GM21529 (cell line): ENCODE data around the gene SHISA5.
"Not testable (repeated sequence)": the region's sequence is repeated elsewhere in the genome, so short reads cannot be mapped to it uniquely, and the experiment has no call there.

Experiments used
- ATAC-seq: cut with Tn5 transposase; IDR thresholded peaks from one replicate; pipeline ENCODE4 v1.9.1; 2021; ENCODE audit not compliant: unreplicated experiment

Gene SHISA5

DNA sequence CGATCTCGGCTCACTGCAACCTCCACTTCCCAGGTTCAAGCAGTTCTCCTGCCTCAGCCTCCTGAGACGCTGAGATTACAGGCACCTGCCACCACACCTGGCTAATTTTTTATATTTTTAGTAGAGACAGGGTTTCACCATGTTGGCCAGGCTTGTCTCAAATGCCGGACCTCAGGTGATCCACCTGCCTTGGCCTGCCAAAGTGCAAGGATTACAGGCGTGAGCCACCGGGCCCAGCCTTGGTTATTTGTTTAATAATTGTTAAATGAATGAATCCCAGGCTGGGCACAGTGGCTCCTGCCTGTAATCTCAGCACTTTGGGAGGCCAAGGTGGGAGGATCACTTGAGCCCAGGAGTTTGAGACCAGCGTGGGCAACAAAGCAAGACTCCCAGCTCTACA, 42.2 kb downstream of the SHISA5 start:
- ATAC-seq = not testable (repeated sequence)

DNA sequence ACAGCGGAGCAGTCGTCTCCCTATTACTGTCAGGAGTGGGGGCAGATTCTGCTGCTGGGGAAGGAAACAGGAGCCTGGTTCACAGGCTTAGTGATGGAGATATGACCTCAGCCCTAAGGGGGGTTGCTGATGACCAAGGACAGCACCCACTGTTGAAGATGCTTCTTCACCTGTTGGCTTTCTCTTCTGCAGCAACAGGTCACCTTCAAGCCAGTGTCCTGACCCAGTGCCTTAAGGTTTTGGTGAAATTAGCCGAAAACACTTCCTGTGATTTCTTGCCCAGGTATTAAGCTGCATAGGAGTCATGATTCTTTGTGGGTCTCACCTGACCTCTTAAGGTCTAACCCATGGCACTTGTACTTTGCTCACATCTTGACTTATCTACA, 43.5 kb downstream of the SHISA5 start:
- no peak for ATAC-seq

DNA sequence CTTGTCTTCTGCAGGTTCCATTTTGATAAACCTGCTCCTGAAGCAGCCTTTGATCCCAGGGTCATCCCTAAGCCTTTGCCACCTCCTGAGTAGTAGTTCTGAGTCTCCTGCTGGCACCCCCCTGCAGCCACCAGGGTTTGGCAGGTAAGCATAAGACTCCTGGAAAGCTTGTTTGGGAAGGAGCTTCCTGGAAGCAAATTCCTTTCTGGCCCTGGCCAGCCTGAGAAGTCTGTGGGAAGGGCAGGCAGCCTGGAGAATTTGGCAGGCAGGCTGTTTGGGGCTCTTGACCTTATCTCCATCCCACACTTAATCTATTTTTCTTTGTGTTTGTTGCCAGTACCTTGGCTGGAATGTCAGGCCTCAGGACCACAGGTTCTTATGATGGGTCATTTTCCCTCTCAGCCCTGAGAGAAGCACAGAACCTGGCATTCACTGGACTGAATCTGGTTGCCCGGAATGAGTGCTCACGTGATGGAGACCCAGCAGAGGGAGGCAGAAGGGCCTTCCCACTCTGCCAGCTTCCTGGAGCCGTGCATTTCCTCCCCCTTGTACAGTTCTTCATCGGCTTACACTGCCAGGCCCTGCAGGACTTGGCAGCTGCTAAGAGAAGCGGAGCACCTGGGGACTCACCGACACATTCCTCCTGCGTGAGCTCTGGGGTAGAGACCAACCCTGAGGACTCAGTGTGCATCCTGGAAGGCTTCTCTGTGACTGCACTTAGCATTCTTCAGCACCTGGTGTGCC, 44.0 kb downstream of the SHISA5 start:
- no peak for ATAC-seq

DNA sequence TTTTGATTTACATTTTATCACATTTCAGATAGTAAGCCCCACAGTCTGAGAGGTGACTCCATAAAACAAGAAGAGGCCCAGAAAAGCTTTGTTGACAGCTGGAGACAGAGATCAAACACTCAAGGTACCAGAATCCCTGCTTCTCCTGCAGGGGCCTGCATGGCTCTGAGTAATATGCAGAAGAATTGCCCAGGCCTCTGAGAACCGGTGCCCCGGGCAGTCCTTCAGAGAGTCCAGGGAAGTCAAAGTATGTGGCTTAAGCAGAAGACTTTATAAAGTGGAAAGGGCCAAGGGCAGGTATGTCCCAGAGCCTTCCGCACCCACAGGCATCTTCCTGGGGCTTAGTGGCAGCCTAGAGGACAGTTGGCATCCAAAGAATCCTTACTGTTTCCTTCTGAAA, 44.6 kb downstream of the SHISA5 start:
- ATAC-seq = no peak

DNA sequence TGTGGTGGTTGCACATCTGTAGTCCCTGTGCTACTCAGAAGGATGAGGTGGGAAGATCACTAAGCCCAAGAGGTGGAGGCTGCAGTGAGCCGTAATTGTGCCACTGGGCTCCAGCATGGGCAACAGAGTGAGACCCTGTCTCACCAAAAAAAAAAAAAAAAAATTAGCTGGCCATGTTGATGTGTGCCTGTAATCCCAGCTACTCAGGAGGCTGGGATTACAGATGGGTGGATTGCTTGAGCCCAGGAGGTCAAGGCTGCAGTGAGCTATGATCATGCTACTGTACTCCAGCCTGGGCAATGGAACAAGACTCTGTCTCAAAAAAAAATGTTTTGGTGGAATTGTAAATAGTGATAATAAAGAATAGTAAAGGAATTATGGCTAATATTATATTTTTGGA, 47.5 kb downstream of the SHISA5 start:
- ATAC-seq = no peak

DNA sequence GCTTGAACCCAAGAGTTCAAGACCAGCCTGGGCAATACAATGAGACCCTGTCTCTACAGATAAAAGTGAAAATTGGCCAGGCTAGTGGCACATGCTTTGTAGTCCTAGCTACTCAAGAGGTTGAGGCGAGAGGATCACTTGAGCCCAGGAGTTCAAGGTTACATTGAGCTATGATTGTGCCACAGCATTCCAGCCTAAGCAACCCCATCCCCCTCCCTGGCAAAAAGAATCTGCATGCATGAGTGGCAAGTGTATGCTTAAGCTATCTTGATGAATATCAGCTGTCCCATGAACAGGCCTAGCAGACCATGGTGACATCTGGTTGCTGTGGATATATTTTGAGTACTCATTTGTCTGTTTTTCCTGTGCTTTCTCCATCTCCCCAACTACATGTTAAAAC, 52.7 kb downstream of the SHISA5 start:
- ATAC-seq = no peak

DNA sequence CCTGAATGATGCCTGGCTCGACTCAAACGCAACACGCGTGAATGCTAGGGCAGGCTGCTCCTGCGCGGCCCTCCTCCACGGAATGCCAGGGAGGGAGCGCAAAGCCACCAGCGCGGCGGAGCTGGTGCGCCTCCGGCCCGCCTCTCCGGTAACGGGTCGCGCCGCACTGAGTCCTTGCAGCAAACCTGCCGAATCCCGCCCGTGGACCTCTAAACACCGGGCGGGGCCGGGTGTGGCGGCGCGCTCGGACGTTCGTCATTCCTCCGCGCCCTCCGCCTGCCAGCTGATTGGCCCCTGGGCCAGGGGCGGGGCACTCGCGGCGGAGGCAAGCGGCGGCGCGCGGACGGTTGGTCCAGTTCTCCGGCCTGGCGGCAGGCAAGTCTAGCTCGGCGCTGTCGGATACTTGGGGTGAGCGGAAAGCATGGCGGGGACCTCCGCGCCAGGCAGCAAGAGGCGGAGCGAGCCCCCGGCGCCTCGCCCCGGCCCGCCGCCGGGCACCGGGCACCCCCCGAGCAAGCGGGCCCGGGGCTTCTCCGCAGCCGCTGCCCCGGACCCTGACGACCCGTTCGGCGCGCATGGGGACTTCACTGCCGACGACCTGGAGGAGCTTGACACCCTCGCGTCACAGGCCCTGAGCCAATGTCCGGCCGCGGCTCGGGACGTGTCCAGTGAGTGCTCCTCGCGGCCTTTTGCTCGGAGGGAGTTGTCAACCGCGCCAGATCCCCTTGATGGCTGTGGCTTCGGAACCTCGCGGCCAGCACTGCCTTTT, 57.4 kb downstream of the SHISA5 start, which contains the start of gene ATRIP:
Gene ATRIP, plus strand, starts transcription at position 313 of the 769 bp plus-strand sequence. Its CDS starts 109 bp downstream, at position 422.
- peak; percentile 81 for ATAC-seq

DNA sequence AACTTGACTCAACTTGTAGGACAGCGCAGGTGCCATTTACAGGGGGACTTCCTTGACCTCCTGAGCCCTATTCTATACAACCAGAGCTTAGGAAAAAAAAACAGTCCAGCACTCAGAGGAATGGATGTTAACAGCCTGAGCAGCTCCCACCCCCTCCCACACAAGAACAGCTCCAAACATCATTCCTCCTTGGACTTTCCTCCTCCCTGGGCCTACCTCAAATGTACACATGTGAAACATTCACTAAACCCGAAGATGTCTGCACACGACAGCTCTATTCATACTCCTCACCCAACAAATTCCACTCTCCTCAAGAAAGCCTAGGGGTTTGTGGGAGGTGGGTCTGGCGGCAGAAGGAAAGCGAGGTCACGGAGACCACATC, 57.9 kb downstream of the SHISA5 start:
- no peak for ATAC-seq

DNA sequence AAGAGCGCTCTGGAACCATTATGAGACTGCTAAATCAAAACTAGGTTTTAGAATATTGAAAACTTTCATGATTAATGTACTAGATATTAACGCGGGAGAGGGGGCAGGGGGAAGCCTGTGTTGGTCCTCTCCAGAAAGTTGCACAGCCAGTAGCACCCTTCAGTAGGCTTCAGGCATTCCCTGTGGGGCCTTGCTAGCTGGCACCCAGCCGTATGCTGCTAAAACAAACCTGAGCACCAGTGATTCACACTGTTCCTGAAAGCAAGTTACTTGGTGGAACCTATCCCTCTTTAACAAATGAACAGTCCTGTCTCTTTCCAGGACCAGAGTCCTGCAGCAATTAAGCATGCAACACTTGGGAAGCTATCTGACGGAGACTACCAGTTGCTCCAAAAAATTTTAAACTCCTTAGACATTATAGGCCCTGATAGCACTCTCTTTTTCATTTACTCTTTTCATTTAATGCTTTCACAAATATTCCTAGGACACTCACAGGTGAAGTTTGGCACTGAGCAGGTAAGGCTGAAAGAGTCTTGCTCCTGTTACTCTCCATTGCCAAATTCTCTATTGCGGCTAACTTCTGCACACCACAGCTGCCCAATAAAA, 58.6 kb downstream of the SHISA5 start:
- ATAC-seq = no peak

DNA sequence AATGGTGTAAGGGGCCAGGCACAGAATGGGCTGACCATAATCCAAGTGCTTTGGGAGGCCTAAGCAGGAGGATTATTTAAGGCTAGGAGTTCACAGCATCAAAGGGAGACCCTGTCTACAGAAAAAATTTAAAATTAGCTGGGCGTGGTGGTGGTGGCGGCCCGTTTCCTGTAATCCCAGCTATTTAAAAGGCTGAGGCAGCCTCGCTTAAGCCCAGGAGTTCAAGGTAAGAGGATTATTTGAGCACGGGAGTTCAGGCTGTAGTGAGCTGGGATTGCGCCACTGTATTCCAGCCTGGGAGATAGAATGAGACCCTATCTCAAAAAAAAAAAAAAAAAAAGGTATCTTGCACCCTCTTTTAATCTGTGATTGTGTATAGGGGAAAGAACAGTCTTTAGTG, 62.0 kb downstream of the SHISA5 start:
- ATAC-seq = no peak

DNA sequence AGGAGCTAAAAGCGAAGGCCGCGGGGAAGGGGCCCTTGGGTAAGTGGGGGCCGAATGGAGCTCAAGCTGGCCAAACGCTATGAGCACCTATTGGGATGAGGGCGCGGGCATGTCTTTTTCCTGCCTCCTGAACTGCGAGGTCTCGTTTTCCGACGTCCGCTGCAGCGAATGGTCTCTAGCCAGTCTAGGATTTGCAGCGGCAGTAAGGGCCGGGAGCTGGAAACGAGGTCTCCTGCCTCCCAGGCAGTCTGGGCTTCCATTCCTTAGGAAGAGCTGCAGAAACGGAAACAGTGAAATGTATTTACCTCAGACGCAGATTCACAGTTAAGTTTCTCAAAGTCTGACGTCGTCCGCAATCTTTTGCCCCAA, 63.4 kb downstream of the SHISA5 start:
- ATAC-seq = no peak

DNA sequence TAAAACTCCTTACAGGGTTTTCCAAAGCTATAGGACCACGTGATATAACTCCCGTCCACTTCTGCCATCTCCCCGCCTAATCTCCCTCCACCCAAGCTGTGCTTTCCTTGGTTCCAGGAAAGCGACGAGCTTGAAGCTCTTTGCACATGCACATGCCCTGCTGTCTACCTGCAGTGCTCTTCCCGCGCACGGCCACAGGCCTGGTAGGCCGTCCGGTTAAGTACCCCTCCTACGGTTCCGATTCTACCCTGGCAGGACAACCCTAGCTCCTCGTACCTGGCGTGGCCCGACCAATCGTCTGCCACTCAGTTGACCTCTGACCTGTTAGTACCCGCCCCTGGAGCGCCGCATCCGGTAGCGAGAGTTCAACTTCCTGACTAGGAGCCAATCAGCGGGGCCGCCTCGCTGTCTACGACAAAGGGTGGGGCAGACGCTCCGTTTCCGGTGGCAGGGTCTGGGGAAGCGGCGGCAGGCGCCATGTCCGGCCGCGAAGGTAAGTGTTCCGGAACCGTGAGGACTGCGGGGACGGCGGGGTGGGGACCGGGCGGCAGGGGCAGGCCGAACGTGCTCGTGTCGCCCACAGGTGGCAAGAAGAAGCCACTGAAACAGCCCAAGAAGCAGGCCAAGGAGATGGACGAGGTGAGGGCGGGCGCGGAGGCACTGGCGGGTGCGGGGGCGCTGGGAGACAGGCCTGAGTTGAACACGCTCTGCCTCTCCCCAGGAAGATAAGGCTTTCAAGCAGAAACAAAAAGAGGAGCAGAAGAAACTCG, 64.0 kb downstream of the SHISA5 start, which contains the start of the genes CCDC51 and TMA7:
Gene CCDC51, minus strand, starts transcription at position 300 of the 770 bp plus-strand sequence. CDS start 4,991 bp downstream, outside the sequence.
Gene TMA7, plus strand, starts transcription at position 438 of the 770 bp plus-strand sequence. Its CDS starts 40 bp downstream, at position 478.
- ATAC-seq = peak; percentile 94

DNA sequence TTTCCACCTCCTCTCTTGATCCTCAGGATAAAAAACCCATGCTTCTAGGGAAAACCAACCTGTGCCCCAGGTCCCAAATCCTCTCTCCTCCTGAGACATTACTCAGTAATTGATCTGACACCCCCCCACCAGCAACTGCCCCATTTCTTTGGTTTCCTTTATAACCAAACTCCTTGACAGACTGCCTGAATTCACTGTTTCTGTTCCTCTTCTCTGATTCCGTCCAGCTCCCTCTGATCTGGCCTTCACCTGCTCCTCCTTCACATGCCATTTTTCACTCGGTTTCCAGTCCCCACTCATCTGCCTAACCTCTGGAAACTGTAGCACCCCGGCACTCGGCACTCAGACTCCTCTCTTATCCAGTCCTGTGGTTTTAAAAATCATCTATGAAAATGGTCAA, 66.2 kb downstream of the SHISA5 start:
- no peak for ATAC-seq

DNA sequence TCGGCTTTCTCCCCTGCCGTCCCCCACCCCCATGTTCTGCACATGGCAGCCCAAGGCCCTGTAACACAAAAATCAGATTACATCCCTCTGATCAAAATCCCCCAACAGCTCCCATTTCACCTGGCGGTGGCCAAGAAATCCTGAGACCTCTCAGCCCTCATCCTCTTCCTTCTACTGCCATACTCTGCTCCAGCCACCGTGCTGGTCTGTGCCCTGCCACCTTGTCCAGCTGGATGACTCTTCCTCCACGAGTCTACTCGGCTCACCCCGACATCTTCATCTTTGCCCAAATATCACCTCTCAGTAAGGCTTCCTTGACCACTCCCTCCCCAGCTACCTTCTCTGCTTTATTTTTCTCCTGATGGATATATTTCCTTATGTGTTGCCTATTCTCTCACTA, 67.1 kb downstream of the SHISA5 start:
- no peak for ATAC-seq

DNA sequence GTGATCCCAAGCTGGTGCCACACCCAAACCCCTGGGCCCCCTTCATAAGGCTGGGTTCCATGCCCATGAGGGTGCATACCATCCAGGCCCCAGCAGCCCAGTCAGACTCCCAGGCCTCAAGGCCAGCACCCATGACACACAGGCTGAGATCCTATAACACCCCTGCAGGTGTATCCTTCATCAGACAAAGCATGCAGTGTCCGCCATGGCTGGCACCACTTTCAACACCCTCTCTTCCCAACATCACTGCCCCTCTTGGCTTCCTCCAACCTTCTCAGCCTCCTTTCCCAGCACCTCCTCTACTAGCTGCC, 67.5 kb downstream of the SHISA5 start:
- ATAC-seq = no peak

DNA sequence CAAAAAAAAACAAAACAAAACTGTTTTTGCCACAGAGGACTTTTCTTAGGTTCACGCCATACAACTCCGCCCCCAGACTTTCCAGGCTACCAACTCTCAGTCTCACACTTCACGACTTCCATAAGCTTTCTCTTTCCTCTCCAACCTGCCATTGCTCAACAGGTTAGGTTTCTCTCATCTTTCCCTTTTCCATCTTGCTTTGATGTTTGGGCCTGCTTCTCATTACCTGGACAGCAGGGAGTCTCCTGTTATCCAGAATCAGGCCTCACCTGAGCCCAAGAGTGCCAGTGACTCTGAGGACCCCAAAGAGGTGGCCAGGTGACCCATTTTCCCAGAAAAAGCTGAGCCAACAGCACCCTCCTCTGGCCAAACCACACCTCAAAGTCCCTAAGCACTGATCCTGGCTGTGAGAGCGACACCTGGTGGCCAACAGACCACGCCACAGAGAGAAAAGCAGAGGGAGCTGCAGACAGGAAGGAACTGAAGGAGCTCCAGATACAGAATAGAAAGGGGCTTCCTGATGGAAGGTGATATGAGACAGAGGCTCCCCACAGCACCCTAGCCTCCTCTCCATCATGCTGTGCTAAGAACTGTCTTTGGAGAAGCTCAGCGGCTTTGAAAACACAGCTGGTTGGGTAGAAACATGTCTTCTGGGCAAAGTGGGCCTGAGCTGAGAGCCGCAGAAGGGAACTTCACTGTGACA, 68.0 kb downstream of the SHISA5 start:
- no peak for ATAC-seq

DNA sequence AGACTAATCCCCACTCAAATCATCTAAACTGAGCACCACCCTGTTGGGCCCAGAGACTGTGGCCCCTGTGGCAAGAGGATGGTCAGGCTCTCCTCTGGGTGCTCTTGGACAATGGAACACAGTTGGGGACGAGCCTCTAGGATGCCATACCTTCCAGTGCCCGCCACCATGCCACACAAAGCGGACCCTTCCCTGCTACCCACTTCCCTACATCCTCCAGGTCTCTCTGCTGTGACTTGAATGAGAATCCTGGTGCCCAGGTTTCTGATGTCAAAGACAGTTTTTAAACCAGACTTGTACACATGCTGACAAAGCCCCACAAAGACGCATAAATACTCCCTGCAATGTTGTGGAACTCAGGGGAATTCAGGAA, 68.8 kb downstream of the SHISA5 start:
- ATAC-seq = no peak

DNA sequence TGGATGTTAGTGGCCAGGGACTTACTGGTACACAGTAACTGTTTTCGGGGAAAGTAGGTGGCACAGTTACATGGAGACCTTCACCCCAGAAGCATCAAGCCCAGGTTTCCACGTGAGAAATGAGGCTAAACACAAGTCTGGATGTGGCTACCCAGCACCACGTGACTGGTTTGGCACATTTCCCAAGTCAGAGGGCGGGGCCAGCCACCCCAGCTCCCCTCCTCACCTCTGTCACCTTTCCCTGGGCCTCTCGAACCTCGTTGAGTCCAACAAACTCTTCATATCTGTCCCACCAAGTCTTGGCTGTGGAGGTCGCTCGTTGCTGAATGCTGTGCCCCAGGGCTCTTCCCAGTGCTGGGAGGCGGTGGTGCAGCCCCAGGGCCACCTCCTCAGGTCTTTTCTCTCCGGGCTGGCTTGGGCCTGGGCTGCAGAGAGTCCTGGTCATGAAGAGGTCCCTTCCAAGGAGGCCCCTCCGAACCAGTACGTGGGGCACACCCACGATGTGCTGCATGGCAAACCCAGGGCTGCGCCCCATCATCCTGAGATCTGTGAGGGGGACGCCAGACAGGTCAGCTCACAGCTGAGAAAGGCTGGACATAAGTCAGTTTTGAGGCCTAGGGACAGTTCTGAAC, 69.3 kb downstream of the SHISA5 start:
- no peak for ATAC-seq

DNA sequence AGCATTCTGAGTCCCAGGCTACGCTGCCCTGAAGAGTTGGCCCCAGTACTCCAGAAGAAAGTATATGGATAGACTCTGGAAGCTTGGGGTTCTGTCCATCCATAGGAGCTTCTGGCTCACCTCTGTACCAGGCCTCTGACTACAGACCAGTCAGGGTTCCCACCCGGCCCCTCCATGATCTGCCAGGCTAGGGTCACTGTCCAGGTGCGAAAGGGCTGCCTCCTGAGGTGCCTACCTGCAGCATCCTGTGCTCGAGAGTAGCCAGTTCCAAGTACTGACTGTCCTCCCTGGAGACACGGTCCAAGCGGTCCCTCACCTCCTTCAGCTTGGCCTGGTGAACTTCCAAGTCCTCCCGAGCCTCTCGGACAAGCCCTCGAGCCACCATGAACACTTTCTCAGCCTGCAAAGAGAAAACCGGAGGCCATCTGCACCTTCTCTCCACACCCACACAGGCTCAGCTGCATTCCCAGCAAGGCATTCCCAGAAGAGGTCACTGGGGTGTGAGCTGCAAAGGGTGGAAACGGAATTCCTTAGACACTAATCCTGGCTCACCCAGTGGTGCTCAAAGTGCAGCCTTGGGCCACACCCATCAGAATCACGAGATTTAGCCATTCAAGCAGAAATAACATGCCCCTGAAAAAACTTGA, 70.4 kb downstream of the SHISA5 start:
- ATAC-seq = no peak
